ENCODE results near the gene MPC1.
A peak's percentile ranks its signal among the peaks of the same experiment; 100 is the strongest.

- peak in 1 of 3 donors; percentile 76 for TF ChIP-seq CTCF (IDR thresholded peaks at IDR 0.05)
- TF ChIP-seq POLR2A (IDR thresholded peaks at IDR 0.05), result no peak
Measured at GRCh38 chr6:166381733-166382499, 824 bp downstream of the MPC1 start.

All from lower leg skin (tissue), 3 donors.